Common myeloid progenitor, CD34-positive (primary cell): ENCODE data around the gene NKAIN1.

Source experiments
- CTCF ChIA-PET: fragments of 350-600 bp; sonication (Branson Sonifier 250); formaldehyde crosslinking; loops from one replicate; lab custom pipeline; 2021; ENCODE audit warnings: antibody characterized with exemption; lab: Charles Lee
- POLR2A ChIA-PET: fragments of 350-600 bp; sonication (Branson Sonifier 250); formaldehyde crosslinking; loops from one replicate; lab custom pipeline; 2021; ENCODE audit warnings: antibody characterized with exemption; lab: Charles Lee
- DNase-seq, 3 donors: peaks; one replicate each; pipeline versions ENCODE4 v3.0.0 to v3.0.0-alpha.2; 2013
- H3K27ac ChIP-seq, 2 experiments: 1 replicate in 1 of 2; 2 replicates in 1 of 2; pipeline ENCODE4 v1.7.0; 2013; ENCODE audit warnings: inconsistent platforms in 2 of 2, low read length in 2 of 2, mild to moderate bottlenecking in 2 of 2, low read depth in 1 of 2, moderate library complexity in 1 of 2; ENCODE audit not compliant: severe bottlenecking in 2 of 2, insufficient read depth in 1 of 2, poor library complexity in 1 of 2
- H3K27me3 ChIP-seq, 5 experiments: replicated peaks in 2 of 5; 1 replicate in 3 of 5; 2 replicates in 2 of 5; pipeline versions ENCODE4 v1.6.1 to v1.7.0; 2013; ENCODE audit warnings: low read length in 4 of 5, mild to moderate bottlenecking in 2 of 5, moderate library complexity in 2 of 5, inconsistent platforms in 1 of 5; ENCODE audit not compliant: insufficient read depth in 5 of 5, control insufficient read depth in 4 of 5
- H3K36me3 ChIP-seq, 4 experiments: 1 replicate in 2 of 4; 2 replicates in 2 of 4; pipeline versions ENCODE4 v1.6.1 to v1.7.0; 2013; ENCODE audit warnings: low read length in 3 of 4, control low read depth in 1 of 4, mild to moderate bottlenecking in 1 of 4; ENCODE audit not compliant: control insufficient read depth in 4 of 4, insufficient read depth in 4 of 4
- H3K4me1 ChIP-seq, 4 experiments: 1 replicate in 3 of 4; 2 replicates in 1 of 4; pipeline versions ENCODE4 v1.6.1 to v1.7.1; 2013; ENCODE audit warnings: low read length in 3 of 4, mild to moderate bottlenecking in 3 of 4, control low read depth in 1 of 4, inconsistent platforms in 1 of 4, moderate library complexity in 1 of 4; ENCODE audit not compliant: control insufficient read depth in 4 of 4, insufficient read depth in 4 of 4; ENCODE audit errors: control extremely low read depth in 1 of 4
- H3K4me3 ChIP-seq, 7 experiments: 1 replicate in 4 of 7; 2 replicates in 3 of 7; pipeline versions ENCODE4 v1.5.1 to v1.7.0; 2013; ENCODE audit warnings: mild to moderate bottlenecking in 7 of 7, low read length in 6 of 7, moderate library complexity in 6 of 7, inconsistent platforms in 2 of 7, low read depth in 2 of 7, control low read depth in 1 of 7; ENCODE audit not compliant: insufficient read depth in 4 of 7, control insufficient read depth in 1 of 7; ENCODE audit errors: extremely low read depth in 1 of 7
- H3K9me3 ChIP-seq, 5 experiments: 1 replicate in 4 of 5; 2 replicates in 1 of 5; pipeline versions ENCODE4 v1.6.1 to v1.7.1; 2013; ENCODE audit warnings: low read length in 4 of 5, mild to moderate bottlenecking in 2 of 5, inconsistent platforms in 1 of 5, low read depth in 1 of 5, moderate library complexity in 1 of 5; ENCODE audit not compliant: control insufficient read depth in 4 of 5, insufficient read depth in 2 of 5; ENCODE audit errors: control extremely low read depth in 1 of 5
- WGBS: methylation state at CpG from one replicate; pipeline ENCODE4 v1.1.5; 2013; ENCODE audit not compliant: insufficient coverage; 5-methylcytosine and 5-hydroxymethylcytosine counted together

Gene NKAIN1

GRCh38 chr1:31189696-31190674 lies 49.7 kb downstream of the NKAIN1 start:
- Histone ChIP-seq H3K27me3 (peaks cover 0 to 10% (median 0%) of the 10 kb centered on the region in 5 experiments), H3K27ac (no peak overlapping the region), H3K9me3 (no peaks in the 10 kb centered on the region), H3K36me3 (no peaks in the 10 kb centered on the region), H3K4me3 (no peak overlapping the region), H3K4me1 (no peaks in the 10 kb centered on the region)
- ChIA-PET CTCF (interaction anchor here (0.6 to 1.5 kb wide), 5 partner anchors 8 to 147 kb away, joined by 3 to 4 read pairs (median 3); no protein-coding TSS in a partner anchor), POLR2A (interaction anchor here (0.7 kb wide), 1 partner anchor 10 kb away, joined by 3 read pairs; no protein-coding TSS in a partner anchor)
- no peak for DNase-seq
- 97% methylated on average over 3 of the region's 4 CpGs for WGBS

- no peaks in the 10 kb centered on the region for H3K9me3 ChIP-seq
- peak; percentile 48 to 60 (median 54) for DNase-seq
- H3K27me3 ChIP-seq, result peaks cover 0 to 13% (median 7%) of the 10 kb centered on the region in 5 experiments
- POLR2A ChIA-PET, result interaction anchor here (0.6 kb wide), 2 partner anchors 121 to 234 kb away, joined by 3 to 6 read pairs; no protein-coding TSS in a partner anchor
- 20% methylated on average over 3 of the region's 6 CpGs for WGBS
- peaks cover 0 to 14% (median 12%) of the 10 kb centered on the region in 4 experiments for H3K4me1 ChIP-seq
- H3K27ac ChIP-seq, result no peak overlapping the region
- CTCF ChIA-PET, result interaction anchor here (0.7 to 2.8 kb wide), 19 partner anchors 8 to 366 kb away, joined by 3 to 11 read pairs (median 4); no protein-coding TSS in a partner anchor
- H3K4me3 ChIP-seq, result no peak overlapping the region
- no peaks in the 10 kb centered on the region for H3K36me3 ChIP-seq
These were observed 55.6 kb downstream of the NKAIN1 start for GRCh38 chr1:31183927-31184554.

- no peak for DNase-seq
- Histone ChIP-seq H3K36me3 (no peaks in the 10 kb centered on the region), H3K27me3 (peaks cover 0 to 11% (median 10%) of the 10 kb centered on the region in 5 experiments), H3K27ac (no peak overlapping the region), H3K4me3 (no peak overlapping the region), H3K4me1 (peaks cover 0 to 14% (median 12%) of the 10 kb centered on the region in 4 experiments), H3K9me3 (no peaks in the 10 kb centered on the region)
- ChIA-PET POLR2A (no interaction called here), CTCF (interaction anchor here (1.0 to 2.8 kb wide), 11 partner anchors 9 to 240 kb away, joined by 3 to 10 read pairs (median 7); no protein-coding TSS in a partner anchor)
- WGBS, result 70% methylated on average over 2 of the region's 6 CpGs
These were observed 56.6 kb downstream of the NKAIN1 start for GRCh38 chr1:31183126-31183525.

GRCh38 chr1:31182352-31182751 lies 57.3 kb downstream of the NKAIN1 start:
- POLR2A ChIA-PET, result interaction anchor here (0.6 kb wide), 1 partner anchor 519 kb away, joined by 3 read pairs; no protein-coding TSS in a partner anchor
- no peak overlapping the region for H3K27ac ChIP-seq
- no peaks in the 10 kb centered on the region for H3K36me3 ChIP-seq
- peaks cover 0 to 15% (median 8%) of the 10 kb centered on the region in 5 experiments for H3K27me3 ChIP-seq
- H3K9me3 ChIP-seq, result no peaks in the 10 kb centered on the region
- H3K4me3 ChIP-seq, result peak overlapping the region in 3 of 7 experiments; percentile 48 to 68 (median 62)
- H3K4me1 ChIP-seq, result peaks cover 0 to 14% (median 12%) of the 10 kb centered on the region in 4 experiments
- DNase-seq, result peak; percentile 67 to 75 (median 73)
- WGBS, result 0% methylated on average over 12 of the region's 18 CpGs
- CTCF ChIA-PET, result interaction anchor here (1.7 to 2.2 kb wide), 4 partner anchors 9 to 156 kb away, joined by 6 to 11 read pairs (median 9); no protein-coding TSS in a partner anchor

- Histone ChIP-seq H3K27ac (no peak overlapping the region), H3K9me3 (no peaks in the 10 kb centered on the region), H3K27me3 (peaks cover 0 to 15% (median 5%) of the 10 kb centered on the region in 5 experiments), H3K36me3 (no peaks in the 10 kb centered on the region), H3K4me1 (peaks cover 0 to 14% (median 12%) of the 10 kb centered on the region in 4 experiments), H3K4me3 (peak overlapping the region in 6 of 7 experiments; percentile 15 to 68 (median 38))
- POLR2A ChIA-PET, result no interaction called here
- DNase-seq, result peak; percentile 61 to 80 (median 77)
- WGBS, result 4% methylated on average over 42 of the region's 52 CpGs
- CTCF ChIA-PET, result interaction anchor here (0.9 to 1.8 kb wide), 6 partner anchors 9 to 157 kb away, joined by 3 to 11 read pairs (median 7); no protein-coding TSS in a partner anchor
These were observed 58.0 kb downstream of the NKAIN1 start for GRCh38 chr1:31181515-31182343.

- Histone ChIP-seq H3K27me3 (peaks cover 0 to 15% (median 5%) of the 10 kb centered on the region in 5 experiments), H3K36me3 (no peaks in the 10 kb centered on the region), H3K4me1 (peaks cover 0 to 14% (median 12%) of the 10 kb centered on the region in 4 experiments), H3K4me3 (no peak overlapping the region), H3K9me3 (peaks cover 0 to 5% (median 0%) of the 10 kb centered on the region in 5 experiments), H3K27ac (no peak overlapping the region)
- no peak for DNase-seq
- no CpG with 5 or more reads among the region's 6 CpGs for WGBS
- POLR2A ChIA-PET, result no interaction called here
- CTCF ChIA-PET, result interaction anchor here (0.7 to 1.8 kb wide), 5 partner anchors 11 to 241 kb away, joined by 3 to 11 read pairs (median 8); no protein-coding TSS in a partner anchor
These were observed 59.3 kb downstream of the NKAIN1 start for GRCh38 chr1:31180338-31180737.
